Liver (tissue), 3 donors: ENCODE data around the gene ENKD1.

Experiments used
- JUND ChIP-seq, 2 donors: IDR thresholded peaks; 2 replicates each; pipeline ENCODE4 v1.6.1; 2016; ENCODE audit warnings: antibody characterized with exemption in 2 of 2
- NR2F2 ChIP-seq: IDR thresholded peaks from 2 replicates; pipeline ENCODE4 v1.6.1; 2016; ENCODE audit warnings: antibody characterized with exemption
- TAF1 ChIP-seq: conservative IDR thresholded peaks from 2 replicates; pipeline ENCODE4 v1.6.1; 2016; ENCODE audit warnings: antibody characterized with exemption, mild to moderate bottlenecking
- YY1 ChIP-seq: IDR thresholded peaks from 2 replicates; pipeline ENCODE4 v1.6.1; 2016; ENCODE audit warnings: antibody characterized with exemption, mild to moderate bottlenecking
- TF ChIP-seq, protein P1 (sequence below): fragments of 150-350 bp; IDR thresholded peaks from 2 replicates; pipeline ENCODE4 v1.5.1; 2017; ENCODE audit warnings: improper control_type of control experiment, low read depth, low read length; ENCODE audit not compliant: missing input control
- TF ChIP-seq, protein P2 (sequence below): IDR thresholded peaks from 2 replicates; pipeline ENCODE4 v1.6.1; 2016; ENCODE audit warnings: antibody characterized with exemption
- TF ChIP-seq, protein P3 (sequence below): IDR thresholded peaks from 2 replicates; pipeline ENCODE4 v1.6.1; 2016; ENCODE audit warnings: antibody characterized with exemption, mild to moderate bottlenecking
- donor health status: healthy.
- donor health status: healthy.

DNA sequence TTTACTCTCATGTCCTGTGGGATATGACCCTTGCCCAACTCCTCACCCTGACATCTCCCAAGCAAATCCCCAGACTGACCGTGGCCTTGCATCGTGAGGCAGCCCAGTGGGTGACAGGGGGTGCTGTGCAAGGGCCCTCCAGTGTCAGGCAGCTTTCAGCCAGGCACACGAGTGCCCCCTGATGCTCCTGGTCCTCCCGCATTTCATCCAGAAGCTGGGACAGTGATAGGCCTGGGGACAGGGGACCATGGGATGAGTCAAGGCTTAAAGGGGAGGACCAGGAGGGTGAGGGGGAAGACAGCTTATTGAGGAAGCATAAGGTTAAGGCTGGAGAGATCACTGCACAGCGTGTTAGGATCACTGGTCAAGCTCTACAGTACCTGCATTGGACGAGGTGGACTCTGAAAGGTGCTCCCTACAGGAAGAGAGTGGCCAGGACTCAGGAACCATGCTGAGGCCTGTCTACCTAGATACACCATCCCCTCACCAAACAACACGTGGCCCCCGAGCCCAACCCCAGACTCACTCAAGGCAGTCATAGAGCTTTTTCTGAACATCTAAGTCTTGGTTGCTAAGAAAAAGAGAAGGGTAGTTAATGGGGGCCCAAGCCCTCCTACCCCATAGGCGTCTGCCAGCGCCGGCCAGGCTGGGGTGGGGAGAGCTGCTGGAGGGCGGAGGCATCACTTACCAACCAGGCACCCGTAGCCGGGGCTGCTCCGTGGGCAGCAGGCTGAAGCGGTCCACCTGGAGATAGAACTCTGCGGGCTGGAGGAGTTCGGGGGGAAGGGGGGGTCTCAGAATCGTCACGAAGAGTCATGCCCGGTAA lies 7.5 kb downstream of the ENKD1 start:
- TF ChIP-seq YY1 (no peak), TAF1 (no peak), NR2F2 (no peak), JUND (IDR thresholded peaks at IDR 0.05) (no peak)
- TF ChIP-seq, protein P1, sequence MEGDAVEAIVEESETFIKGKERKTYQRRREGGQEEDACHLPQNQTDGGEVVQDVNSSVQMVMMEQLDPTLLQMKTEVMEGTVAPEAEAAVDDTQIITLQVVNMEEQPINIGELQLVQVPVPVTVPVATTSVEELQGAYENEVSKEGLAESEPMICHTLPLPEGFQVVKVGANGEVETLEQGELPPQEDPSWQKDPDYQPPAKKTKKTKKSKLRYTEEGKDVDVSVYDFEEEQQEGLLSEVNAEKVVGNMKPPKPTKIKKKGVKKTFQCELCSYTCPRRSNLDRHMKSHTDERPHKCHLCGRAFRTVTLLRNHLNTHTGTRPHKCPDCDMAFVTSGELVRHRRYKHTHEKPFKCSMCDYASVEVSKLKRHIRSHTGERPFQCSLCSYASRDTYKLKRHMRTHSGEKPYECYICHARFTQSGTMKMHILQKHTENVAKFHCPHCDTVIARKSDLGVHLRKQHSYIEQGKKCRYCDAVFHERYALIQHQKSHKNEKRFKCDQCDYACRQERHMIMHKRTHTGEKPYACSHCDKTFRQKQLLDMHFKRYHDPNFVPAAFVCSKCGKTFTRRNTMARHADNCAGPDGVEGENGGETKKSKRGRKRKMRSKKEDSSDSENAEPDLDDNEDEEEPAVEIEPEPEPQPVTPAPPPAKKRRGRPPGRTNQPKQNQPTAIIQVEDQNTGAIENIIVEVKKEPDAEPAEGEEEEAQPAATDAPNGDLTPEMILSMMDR = no peak
- TF ChIP-seq, protein P2, sequence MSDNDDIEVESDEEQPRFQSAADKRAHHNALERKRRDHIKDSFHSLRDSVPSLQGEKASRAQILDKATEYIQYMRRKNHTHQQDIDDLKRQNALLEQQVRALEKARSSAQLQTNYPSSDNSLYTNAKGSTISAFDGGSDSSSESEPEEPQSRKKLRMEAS = no peak
- TF ChIP-seq, protein P3, sequence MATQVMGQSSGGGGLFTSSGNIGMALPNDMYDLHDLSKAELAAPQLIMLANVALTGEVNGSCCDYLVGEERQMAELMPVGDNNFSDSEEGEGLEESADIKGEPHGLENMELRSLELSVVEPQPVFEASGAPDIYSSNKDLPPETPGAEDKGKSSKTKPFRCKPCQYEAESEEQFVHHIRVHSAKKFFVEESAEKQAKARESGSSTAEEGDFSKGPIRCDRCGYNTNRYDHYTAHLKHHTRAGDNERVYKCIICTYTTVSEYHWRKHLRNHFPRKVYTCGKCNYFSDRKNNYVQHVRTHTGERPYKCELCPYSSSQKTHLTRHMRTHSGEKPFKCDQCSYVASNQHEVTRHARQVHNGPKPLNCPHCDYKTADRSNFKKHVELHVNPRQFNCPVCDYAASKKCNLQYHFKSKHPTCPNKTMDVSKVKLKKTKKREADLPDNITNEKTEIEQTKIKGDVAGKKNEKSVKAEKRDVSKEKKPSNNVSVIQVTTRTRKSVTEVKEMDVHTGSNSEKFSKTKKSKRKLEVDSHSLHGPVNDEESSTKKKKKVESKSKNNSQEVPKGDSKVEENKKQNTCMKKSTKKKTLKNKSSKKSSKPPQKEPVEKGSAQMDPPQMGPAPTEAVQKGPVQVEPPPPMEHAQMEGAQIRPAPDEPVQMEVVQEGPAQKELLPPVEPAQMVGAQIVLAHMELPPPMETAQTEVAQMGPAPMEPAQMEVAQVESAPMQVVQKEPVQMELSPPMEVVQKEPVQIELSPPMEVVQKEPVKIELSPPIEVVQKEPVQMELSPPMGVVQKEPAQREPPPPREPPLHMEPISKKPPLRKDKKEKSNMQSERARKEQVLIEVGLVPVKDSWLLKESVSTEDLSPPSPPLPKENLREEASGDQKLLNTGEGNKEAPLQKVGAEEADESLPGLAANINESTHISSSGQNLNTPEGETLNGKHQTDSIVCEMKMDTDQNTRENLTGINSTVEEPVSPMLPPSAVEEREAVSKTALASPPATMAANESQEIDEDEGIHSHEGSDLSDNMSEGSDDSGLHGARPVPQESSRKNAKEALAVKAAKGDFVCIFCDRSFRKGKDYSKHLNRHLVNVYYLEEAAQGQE = no peak
